ENCODE data around the gene ALKBH6.

- no peak for TF ChIP-seq EZH2 (IDR thresholded peaks at IDR 0.05; ENCODE audit: insufficient read depth, low read length)
- TF ChIP-seq, protein P1, sequence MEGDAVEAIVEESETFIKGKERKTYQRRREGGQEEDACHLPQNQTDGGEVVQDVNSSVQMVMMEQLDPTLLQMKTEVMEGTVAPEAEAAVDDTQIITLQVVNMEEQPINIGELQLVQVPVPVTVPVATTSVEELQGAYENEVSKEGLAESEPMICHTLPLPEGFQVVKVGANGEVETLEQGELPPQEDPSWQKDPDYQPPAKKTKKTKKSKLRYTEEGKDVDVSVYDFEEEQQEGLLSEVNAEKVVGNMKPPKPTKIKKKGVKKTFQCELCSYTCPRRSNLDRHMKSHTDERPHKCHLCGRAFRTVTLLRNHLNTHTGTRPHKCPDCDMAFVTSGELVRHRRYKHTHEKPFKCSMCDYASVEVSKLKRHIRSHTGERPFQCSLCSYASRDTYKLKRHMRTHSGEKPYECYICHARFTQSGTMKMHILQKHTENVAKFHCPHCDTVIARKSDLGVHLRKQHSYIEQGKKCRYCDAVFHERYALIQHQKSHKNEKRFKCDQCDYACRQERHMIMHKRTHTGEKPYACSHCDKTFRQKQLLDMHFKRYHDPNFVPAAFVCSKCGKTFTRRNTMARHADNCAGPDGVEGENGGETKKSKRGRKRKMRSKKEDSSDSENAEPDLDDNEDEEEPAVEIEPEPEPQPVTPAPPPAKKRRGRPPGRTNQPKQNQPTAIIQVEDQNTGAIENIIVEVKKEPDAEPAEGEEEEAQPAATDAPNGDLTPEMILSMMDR (IDR thresholded peaks at IDR 0.05; ENCODE audit: insufficient read depth, low read depth, low read length), result no peak
These were observed 20.9 kb downstream of the ALKBH6 start for GRCh38 chr19:35992907-35993765.

Data from astrocyte (in vitro differentiated cells and primary cell).